Calu3 (cell line): ENCODE data around the gene RB1. TPM values are rescaled to one million over a fixed set of nuclear protein-coding genes. Genes with fewer than 3 reads are reported as not detected.

Source experiments
- BruUV-seq: library from RNA; stranded (reverse); fragments of 400-500 nt; replicated peaks from 2 replicates; lab custom pipeline; 2021; lab: Mats Ljungman, UMichigan
- CTCF ChIA-PET: fragments of 300-600 bp; sonication (Branson Sonifier 250); formaldehyde crosslinking; loops from one replicate; lab custom pipeline; 2022; ENCODE audit warnings: antibody characterized with exemption; lab: Charles Lee
- DNase-seq: peaks from one replicate; pipeline ENCODE4 v3.0.0; 2022
- H3K27ac Mint-ChIP-seq: one replicate; pipeline ENCODE4 v1.8.0; 2022; ENCODE audit warnings: mixed read lengths; ENCODE audit not compliant: unreplicated experiment
- H3K27me3 Mint-ChIP-seq: one replicate; pipeline ENCODE4 v1.8.0; 2022; ENCODE audit warnings: mixed read lengths; ENCODE audit not compliant: unreplicated experiment
- H3K36me3 Mint-ChIP-seq: one replicate; pipeline ENCODE4 v1.8.0; 2022; ENCODE audit warnings: mild to moderate bottlenecking, moderate library complexity, mixed read lengths; ENCODE audit not compliant: insufficient read depth, unreplicated experiment
- H3K4me1 Mint-ChIP-seq: one replicate; pipeline ENCODE4 v1.8.0; 2022; ENCODE audit warnings: mild to moderate bottlenecking, low read depth, mixed read lengths; ENCODE audit not compliant: unreplicated experiment
- H3K4me3 Mint-ChIP-seq: one replicate; pipeline ENCODE4 v1.8.0; 2022; ENCODE audit warnings: mild to moderate bottlenecking, low read depth, moderate library complexity, mixed read lengths; ENCODE audit not compliant: unreplicated experiment
- H3K9me3 Mint-ChIP-seq: one replicate; pipeline ENCODE4 v1.8.0; 2022; ENCODE audit warnings: low read depth, mixed read lengths; ENCODE audit not compliant: unreplicated experiment
- CTCF ChIP-seq: fragments of 200-600 bp; IDR thresholded peaks from one replicate; pipeline ENCODE4 v1.8.0; 2022; ENCODE audit warnings: antibody characterized with exemption; ENCODE audit not compliant: unreplicated experiment
- intact Hi-C: fragments of 100-400 bp; cut with micrococcal nuclease; formaldehyde crosslinking; loops from one replicate; pipeline ENCODE4 v1.10.0; 2022; ENCODE audit not compliant: unreplicated experiment
- total RNA-seq: library from RNA; stranded (reverse); gene quantifications from 2 replicates; pipeline ENCODE4 v1.2.3, GENCODE V29; 2022

The RB1 gene
- total RNA-seq, 1 experiment from 2014 or later, result 38.8 TPM

GRCh38 chr13:48295271-48295670, 8.3 kb upstream of the RB1 start:
- Mint-ChIP-seq H3K27me3 (no peaks in the 10 kb centered on the region), H3K4me1 (peaks cover 8% of the 10 kb centered on the region), H3K27ac (no peak overlapping the region), H3K9me3 (no peaks in the 10 kb centered on the region), H3K36me3 (no peaks in the 10 kb centered on the region), H3K4me3 (no peak overlapping the region)
- BruUV-seq, result no TSS peak
- intact Hi-C loops, result no loop called here
- CTCF ChIA-PET, result no interaction called here
- DNase-seq, result no peak
- TF ChIP-seq CTCF, result no peak

- intact Hi-C loops, result no loop called here
- Mint-ChIP-seq H3K4me1 (peaks cover 8% of the 10 kb centered on the region), H3K4me3 (no peak overlapping the region), H3K9me3 (no peaks in the 10 kb centered on the region), H3K36me3 (no peaks in the 10 kb centered on the region), H3K27me3 (no peaks in the 10 kb centered on the region), H3K27ac (no peak overlapping the region)
- CTCF ChIA-PET, result interaction anchor here (0.5 to 0.6 kb wide), 2 partner anchors 42 to 154 kb away, joined by 4 to 8 read pairs; no protein-coding TSS in a partner anchor
- DNase-seq, result no peak
- BruUV-seq, result no TSS peak
- TF ChIP-seq CTCF, result no peak
Measured at GRCh38 chr13:48296528-48296927, 7.0 kb upstream of the RB1 start.

GRCh38 chr13:48297131-48297786, 6.3 kb upstream of the RB1 start:
- no TSS peak for BruUV-seq
- intact Hi-C loops, result no loop called here
- Mint-ChIP-seq H3K27me3 (no peaks in the 10 kb centered on the region), H3K4me3 (no peak overlapping the region), H3K4me1 (peaks cover 9% of the 10 kb centered on the region), H3K9me3 (no peaks in the 10 kb centered on the region), H3K36me3 (no peaks in the 10 kb centered on the region), H3K27ac (no peak overlapping the region)
- CTCF ChIA-PET, result interaction anchor here (0.5 kb wide), 1 partner anchor 154 kb away, joined by 8 read pairs; no protein-coding TSS in a partner anchor
- TF ChIP-seq CTCF, result no peak
- no peak for DNase-seq

GRCh38 chr13:48299591-48299990, 4.0 kb upstream of the RB1 start:
- peaks cover 17% of the 10 kb centered on the region for H3K4me1 Mint-ChIP-seq
- H3K27ac Mint-ChIP-seq, result no peak overlapping the region
- intact Hi-C loops, result no loop called here
- H3K27me3 Mint-ChIP-seq, result no peaks in the 10 kb centered on the region
- peaks cover 22% of the 10 kb centered on the region for H3K36me3 Mint-ChIP-seq
- H3K4me3 Mint-ChIP-seq, result no peak overlapping the region
- CTCF ChIA-PET, result no interaction called here
- TF ChIP-seq CTCF, result no peak
- no TSS peak for BruUV-seq
- no peaks in the 10 kb centered on the region for H3K9me3 Mint-ChIP-seq
- DNase-seq, result no peak
